ENCODE measurements around the gene AARSD1. TPM values are rescaled to one million over a fixed set of nuclear protein-coding genes. Genes with fewer than 3 reads are reported as not detected.

AARSD1 gene
- polyA plus RNA-seq, 1 of the 3 experiments (the other 2 are of a cell fraction), result 52.0 TPM

DNA sequence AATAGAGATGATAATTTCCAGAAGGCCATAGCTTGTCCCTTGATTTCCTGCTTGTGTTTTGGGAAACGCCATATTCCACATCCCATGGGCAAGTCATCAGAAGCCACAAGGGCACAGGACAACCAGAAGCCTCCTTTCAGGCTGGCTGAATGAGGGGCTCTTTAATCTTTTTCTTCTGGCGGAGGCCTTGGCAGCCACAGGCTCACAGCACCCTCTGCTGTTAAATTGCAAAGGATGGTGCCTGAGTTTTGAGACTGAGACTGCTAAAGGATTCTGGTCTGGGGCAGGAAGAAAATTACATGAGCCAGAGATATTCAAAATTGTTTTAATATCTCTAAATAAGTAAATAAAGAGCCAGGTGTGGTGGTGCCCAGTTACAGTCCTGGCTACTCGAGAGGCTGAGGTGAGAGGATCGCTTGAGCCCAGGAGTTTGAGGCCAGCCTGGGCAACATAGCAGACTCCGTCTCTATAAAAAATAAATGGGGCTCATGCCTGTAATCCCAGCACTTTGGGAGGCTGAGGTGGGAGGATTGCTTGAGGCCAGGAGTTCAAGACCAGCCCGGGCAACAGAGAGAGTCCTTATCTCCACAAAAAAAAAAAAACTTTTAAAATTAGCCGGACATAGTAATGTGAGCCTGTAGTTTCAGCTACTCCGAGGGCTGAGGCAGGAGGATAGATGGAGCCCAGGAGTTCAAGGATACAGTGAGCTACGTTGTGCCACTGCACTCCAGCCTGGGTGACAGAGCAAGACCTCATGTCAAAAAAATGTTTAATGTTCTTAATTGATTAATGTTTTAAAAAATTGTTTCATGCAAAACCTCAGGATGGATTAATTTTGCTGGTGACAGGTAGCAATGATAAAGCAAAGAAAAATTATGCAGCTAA lies 26.3 kb downstream of the AARSD1 start:
- H3K9me3 ChIP-seq, result no peaks in the 10 kb centered on the region
- H2AFZ ChIP-seq (ENCODE audit: low read depth), result no peak overlapping the region
- no peaks in the 10 kb centered on the region for H4K20me1 ChIP-seq (ENCODE audit: insufficient read depth)
- H3K9ac ChIP-seq, result no peak overlapping the region
- no peaks in the 10 kb centered on the region for H3K79me2 ChIP-seq (ENCODE audit: insufficient read depth)
- H3K9me2 ChIP-seq, result no peaks in the 10 kb centered on the region
- 25% methylated on average over 9 of the region's 9 CpGs for WGBS (ENCODE audit: low lambda C conversion rate)
- peak; percentile 68 for DNase-seq
- no peak overlapping the region; a peak in 1 of 4 replicates for H3K4me3 ChIP-seq (ENCODE audit: low read depth in 2 of 2, low read length in 1 of 2)
- H3F3A ChIP-seq (replicated peaks; ENCODE audit: insufficient read depth), result no peaks in the 10 kb centered on the region
- POLR2A ChIA-PET, result interaction anchor here (0.7 kb wide), 1 partner anchor 892 kb away, joined by 3 read pairs; no protein-coding TSS in a partner anchor
- no peaks in the 10 kb centered on the region for H3K36me3 ChIP-seq (replicated peaks in 1 of 2; ENCODE audit: control insufficient read depth in 1 of 2, insufficient read depth in 2 of 2, low read length in 1 of 2)
- CTCF ChIA-PET, result interaction anchor here (0.5 to 4.5 kb wide), 21 partner anchors 9 to 466 kb away, joined by 3 to 34 read pairs (median 3); partner anchors contain the start of genes AOC2, BECN1, PSMC3IP and RPL27
- no peak overlapping the region for H3K27ac ChIP-seq (ENCODE audit: low read depth in 2 of 2, low read length in 1 of 2)
- peaks cover 4% of the 10 kb centered on the region; the same call in 1 of the 2 replicates for H3K27me3 ChIP-seq (ENCODE audit: insufficient read depth)
- no peaks in the 10 kb centered on the region for H3K4me1 ChIP-seq (ENCODE audit: control insufficient read depth in 1 of 2, insufficient read depth in 2 of 2, low read depth in 1 of 2, low read length in 1 of 2)
- TF ChIP-seq ELF1 (IDR thresholded peaks at IDR 0.05) (no peak), RAD21 (IDR thresholded peaks at IDR 0.05; ENCODE audit: low read length) (peak; percentile 88), SMC3 (IDR thresholded peaks at IDR 0.05; ENCODE audit: low read depth, low read length) (peak; percentile 83), EP300 (IDR thresholded peaks at IDR 0.05; ENCODE audit: borderline replicate concordance in 1 of 2, low read depth in 1 of 2, low read length in 1 of 2) (no peak), TCF12 (IDR thresholded peaks at IDR 0.05) (no peak), NRF1 (IDR thresholded peaks at IDR 0.05; ENCODE audit: low read depth, low read length) (0 out of 2 replicates have a peak, but pooled peaks have one; percentile 4)
- TF ChIP-seq, protein P1, sequence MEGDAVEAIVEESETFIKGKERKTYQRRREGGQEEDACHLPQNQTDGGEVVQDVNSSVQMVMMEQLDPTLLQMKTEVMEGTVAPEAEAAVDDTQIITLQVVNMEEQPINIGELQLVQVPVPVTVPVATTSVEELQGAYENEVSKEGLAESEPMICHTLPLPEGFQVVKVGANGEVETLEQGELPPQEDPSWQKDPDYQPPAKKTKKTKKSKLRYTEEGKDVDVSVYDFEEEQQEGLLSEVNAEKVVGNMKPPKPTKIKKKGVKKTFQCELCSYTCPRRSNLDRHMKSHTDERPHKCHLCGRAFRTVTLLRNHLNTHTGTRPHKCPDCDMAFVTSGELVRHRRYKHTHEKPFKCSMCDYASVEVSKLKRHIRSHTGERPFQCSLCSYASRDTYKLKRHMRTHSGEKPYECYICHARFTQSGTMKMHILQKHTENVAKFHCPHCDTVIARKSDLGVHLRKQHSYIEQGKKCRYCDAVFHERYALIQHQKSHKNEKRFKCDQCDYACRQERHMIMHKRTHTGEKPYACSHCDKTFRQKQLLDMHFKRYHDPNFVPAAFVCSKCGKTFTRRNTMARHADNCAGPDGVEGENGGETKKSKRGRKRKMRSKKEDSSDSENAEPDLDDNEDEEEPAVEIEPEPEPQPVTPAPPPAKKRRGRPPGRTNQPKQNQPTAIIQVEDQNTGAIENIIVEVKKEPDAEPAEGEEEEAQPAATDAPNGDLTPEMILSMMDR (IDR thresholded peaks at IDR 0.05), result peak; percentile 76
- TF ChIP-seq, protein P2, sequence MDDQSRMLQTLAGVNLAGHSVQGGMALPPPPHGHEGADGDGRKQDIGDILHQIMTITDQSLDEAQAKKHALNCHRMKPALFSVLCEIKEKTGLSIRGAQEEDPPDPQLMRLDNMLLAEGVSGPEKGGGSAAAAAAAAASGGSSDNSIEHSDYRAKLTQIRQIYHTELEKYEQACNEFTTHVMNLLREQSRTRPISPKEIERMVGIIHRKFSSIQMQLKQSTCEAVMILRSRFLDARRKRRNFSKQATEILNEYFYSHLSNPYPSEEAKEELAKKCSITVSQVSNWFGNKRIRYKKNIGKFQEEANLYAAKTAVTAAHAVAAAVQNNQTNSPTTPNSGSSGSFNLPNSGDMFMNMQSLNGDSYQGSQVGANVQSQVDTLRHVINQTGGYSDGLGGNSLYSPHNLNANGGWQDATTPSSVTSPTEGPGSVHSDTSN (IDR thresholded peaks at IDR 0.05), result no peak
- no peak overlapping the region for H3K4me2 ChIP-seq

DNA sequence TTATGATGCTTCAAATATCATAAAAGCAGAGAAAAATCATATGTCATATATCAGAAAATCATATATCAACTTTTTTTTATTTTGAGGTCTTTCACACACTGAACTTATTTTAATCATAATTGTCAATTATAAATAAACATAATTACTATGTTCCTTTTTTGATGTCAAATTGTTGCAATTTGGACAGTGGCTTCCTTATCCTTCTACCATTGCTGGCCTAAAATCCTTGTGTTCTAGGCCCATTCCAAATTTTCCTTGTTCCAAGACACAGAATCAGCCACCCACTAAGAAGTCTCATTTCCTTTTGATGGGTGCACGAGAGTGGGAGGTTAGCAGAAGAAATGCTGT lies 34.8 kb downstream of the AARSD1 start:
- ChIA-PET CTCF (interaction anchor here (0.6 to 2.8 kb wide), 8 partner anchors 8 to 109 kb away, joined by 3 to 16 read pairs (median 3); partner anchors contain the start of gene AOC2), POLR2A (no interaction called here)
- H3K27me3 ChIP-seq (ENCODE audit: insufficient read depth), result peaks cover 4% of the 10 kb centered on the region; the same call in 1 of the 2 replicates
- WGBS (ENCODE audit: low lambda C conversion rate), result 96% methylated on average over 1 of the region's 1 CpG
- H3K4me2 ChIP-seq, result no peak overlapping the region
- H3K4me3 ChIP-seq (ENCODE audit: low read depth in 2 of 2, low read length in 1 of 2), result no peak overlapping the region
- H3K9me2 ChIP-seq, result no peaks in the 10 kb centered on the region
- DNase-seq, result no peak
- no peaks in the 10 kb centered on the region for H4K20me1 ChIP-seq (ENCODE audit: insufficient read depth)
- H3K4me1 ChIP-seq (ENCODE audit: control insufficient read depth in 1 of 2, insufficient read depth in 2 of 2, low read depth in 1 of 2, low read length in 1 of 2), result no peaks in the 10 kb centered on the region
- TF ChIP-seq TCF12 (IDR thresholded peaks at IDR 0.05) (no peak), RCOR1 (IDR thresholded peaks at IDR 0.05; ENCODE audit: low read length) (no peak), JUND (IDR thresholded peaks at IDR 0.05) (no peak)
- TF ChIP-seq, protein P1 (IDR thresholded peaks at IDR 0.05), result no peak
- no peaks in the 10 kb centered on the region for H3K9me3 ChIP-seq
- no peak overlapping the region for H2AFZ ChIP-seq (ENCODE audit: low read depth)
- no peaks in the 10 kb centered on the region for H3K36me3 ChIP-seq (replicated peaks in 1 of 2; ENCODE audit: control insufficient read depth in 1 of 2, insufficient read depth in 2 of 2, low read length in 1 of 2)
- H3K9ac ChIP-seq, result no peak overlapping the region
- H3K79me2 ChIP-seq (ENCODE audit: insufficient read depth), result no peaks in the 10 kb centered on the region
- H3F3A ChIP-seq (replicated peaks; ENCODE audit: insufficient read depth), result peaks cover 7% of the 10 kb centered on the region
- H3K27ac ChIP-seq (ENCODE audit: low read depth in 2 of 2, low read length in 1 of 2), result no peak overlapping the region
